Astrocyte of the cerebellum (primary cell): Measurements from ENCODE around the gene EIPR1.

Source experiments
- DNase-seq: peaks from one replicate; pipeline ENCODE4 v3.0.0-alpha.2; 2011; ENCODE audit warnings: low read depth
- H3K4me3 ChIP-seq: 2 replicates; pipeline ENCODE4 v1.5.1; 2011; ENCODE audit warnings: mild to moderate bottlenecking, low read depth, low read length, moderate library complexity
- CTCF ChIP-seq: IDR thresholded peaks from 2 replicates; pipeline ENCODE4 v1.5.1; 2012; ENCODE audit warnings: low read length, low read depth, moderate library complexity, mild to moderate bottlenecking; ENCODE audit errors: missing control alignments
- in situ Hi-C: cut with HindIII; loops from 2 replicates; pipeline ENCODE4 v1.10.0; 2017; ENCODE audit warnings: low sequenced_read_pairs

The EIPR1 gene

GRCh38 chr2:3196716-3197115 lies 180.9 kb downstream of the EIPR1 start:
- H3K4me3 ChIP-seq, result no peak overlapping the region
- no peak for DNase-seq
- in situ Hi-C loops, result no loop called here
- TF ChIP-seq CTCF, result no peak

GRCh38 chr2:3195641-3196476 lies 181.8 kb downstream of the EIPR1 start:
- no peak overlapping the region for H3K4me3 ChIP-seq
- in situ Hi-C loops, result no loop called here
- no peak for TF ChIP-seq CTCF
- no peak for DNase-seq

GRCh38 chr2:3194828-3195227 lies 182.8 kb downstream of the EIPR1 start:
- no peak overlapping the region for H3K4me3 ChIP-seq
- TF ChIP-seq CTCF, result no peak
- no peak for DNase-seq
- in situ Hi-C loops, result no loop called here

- TF ChIP-seq CTCF, result no peak
- DNase-seq, result no peak
- in situ Hi-C loops, result no loop called here
- no peak overlapping the region for H3K4me3 ChIP-seq
Observed at GRCh38 chr2:3193443-3194330, 183.9 kb downstream of the EIPR1 start.

- no peak for DNase-seq
- TF ChIP-seq CTCF, result no peak
- no peak overlapping the region for H3K4me3 ChIP-seq
- in situ Hi-C loops, result no loop called here
Observed at GRCh38 chr2:3192920-3193319, 184.7 kb downstream of the EIPR1 start.

- DNase-seq, result no peak
- H3K4me3 ChIP-seq, result no peak overlapping the region
- TF ChIP-seq CTCF, result no peak
- in situ Hi-C loops, result no loop called here
Observed at GRCh38 chr2:3192281-3192818, 185.3 kb downstream of the EIPR1 start.
